C1 segment of cervical spinal cord (tissue), 14 donors: ENCODE results near the gene ALDH2.
"Not testable (repeated sequence)": the region's sequence is repeated elsewhere in the genome, so short reads cannot be mapped to it uniquely, and the experiment has no call there.

Experiments used
- DNase-seq, 14 donors: peaks; one replicate each; lab custom pipeline; 2025; lab: John Stamatoyannopoulos, UW

The ALDH2 gene

GRCh38 chr12:111758120-111758561 is 8.6 kb upstream of the ALDH2 start:
- DNase-seq, result peak in 4 of 14 donors; percentile 23 to 76 (median 39)

GRCh38 chr12:111759271-111759670 is 7.5 kb upstream of the ALDH2 start:
- DNase-seq, result no peak

- no peak for DNase-seq
Measured at GRCh38 chr12:111759991-111760390, 6.7 kb upstream of the ALDH2 start.

GRCh38 chr12:111761099-111761498 is 5.6 kb upstream of the ALDH2 start:
- DNase-seq, result no peak

GRCh38 chr12:111761706-111762105 is 5.0 kb upstream of the ALDH2 start:
- no peak for DNase-seq

GRCh38 chr12:111763552-111763951 is 3.2 kb upstream of the ALDH2 start:
- not testable (repeated sequence) for DNase-seq

GRCh38 chr12:111764120-111764821 is 2.5 kb upstream of the ALDH2 start:
- DNase-seq, result no peak

- DNase-seq, result peak in 3 of 14 donors; percentile 16 to 50 (median 48)
Measured at GRCh38 chr12:111767362-111768158, 827 bp downstream of the ALDH2 start.

- DNase-seq, result no peak
Measured at GRCh38 chr12:111768159-111768895, 1.6 kb downstream of the ALDH2 start.

GRCh38 chr12:111769599-111769998 is 2.9 kb downstream of the ALDH2 start:
- no peak for DNase-seq

- DNase-seq, result peak in 9 of 14 donors; percentile 9 to 65 (median 27)
Measured at GRCh38 chr12:111773801-111774551, 7.2 kb downstream of the ALDH2 start.

GRCh38 chr12:111775205-111776193 is 8.8 kb downstream of the ALDH2 start:
- DNase-seq, result peak in 11 of 14 donors; percentile 18 to 81 (median 57)

- no peak for DNase-seq
Measured at GRCh38 chr12:111776836-111777344, 10.2 kb downstream of the ALDH2 start.

GRCh38 chr12:111777345-111778045 is 10.8 kb downstream of the ALDH2 start:
- peak in 5 of 14 donors; percentile 10 to 38 (median 21) for DNase-seq

GRCh38 chr12:111780166-111780565 is 13.4 kb downstream of the ALDH2 start:
- DNase-seq, result no peak

- DNase-seq, result no peak
Measured at GRCh38 chr12:111780615-111781014, 13.9 kb downstream of the ALDH2 start.

- DNase-seq, result no peak
Measured at GRCh38 chr12:111781085-111781658, 14.4 kb downstream of the ALDH2 start.

GRCh38 chr12:111783046-111783445 is 16.3 kb downstream of the ALDH2 start:
- no peak for DNase-seq

GRCh38 chr12:111784953-111785352 is 18.2 kb downstream of the ALDH2 start:
- no peak for DNase-seq
